Suprapubic skin (tissue), 4 donors: ENCODE results near the gene SEZ6L2.

Experiments
- CTCF ChIP-seq, 2 donors: fragments of 200-600 bp in 1 of 2; fragments of 450-650 bp in 1 of 2; sonication (generic) in 1 of 2; IDR thresholded peaks; one replicate each; pipeline ENCODE4 v1.5.1; 2016 to 2019; ENCODE audit warnings: antibody characterized with exemption in 2 of 2, mild to moderate bottlenecking in 1 of 2, moderate library complexity in 1 of 2
- EP300 ChIP-seq: sonication (generic); formaldehyde crosslinking; IDR thresholded peaks from one replicate; pipeline ENCODE4 v1.6.1; 2017; ENCODE audit warnings: antibody characterized with exemption
- POLR2AphosphoS5 ChIP-seq, 3 donors: sonication (generic); formaldehyde crosslinking; IDR thresholded peaks; one replicate each; pipeline ENCODE4 v1.6.1; 2017; ENCODE audit warnings: antibody characterized with exemption in 3 of 3

DNA sequence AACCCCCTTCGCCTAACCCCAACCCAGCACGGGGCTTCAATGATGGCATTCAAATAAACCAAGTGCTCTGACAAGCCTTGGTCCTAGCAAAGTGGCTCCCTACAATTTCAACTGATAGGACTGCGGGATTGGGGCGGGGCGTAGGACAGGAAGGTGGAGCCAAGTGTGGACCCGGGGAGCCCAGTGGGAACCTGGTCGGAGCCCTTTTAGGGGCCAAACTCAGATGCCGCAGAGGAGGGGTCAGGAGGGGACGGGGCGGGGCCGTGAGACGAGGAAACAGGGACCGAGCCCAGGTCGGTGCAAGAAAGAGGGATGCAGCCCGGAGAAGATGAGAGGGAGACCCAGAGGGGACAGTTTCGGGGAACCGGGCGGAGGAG lies 23.1 kb downstream of the SEZ6L2 start:
- no peak for TF ChIP-seq CTCF (IDR thresholded peaks at IDR 0.05)
- no peak for TF ChIP-seq POLR2AphosphoS5 (IDR thresholded peaks at IDR 0.05)
- no peak for TF ChIP-seq EP300
